Measurements from ENCODE around the gene IL36RN.

The IL36RN gene

DNA sequence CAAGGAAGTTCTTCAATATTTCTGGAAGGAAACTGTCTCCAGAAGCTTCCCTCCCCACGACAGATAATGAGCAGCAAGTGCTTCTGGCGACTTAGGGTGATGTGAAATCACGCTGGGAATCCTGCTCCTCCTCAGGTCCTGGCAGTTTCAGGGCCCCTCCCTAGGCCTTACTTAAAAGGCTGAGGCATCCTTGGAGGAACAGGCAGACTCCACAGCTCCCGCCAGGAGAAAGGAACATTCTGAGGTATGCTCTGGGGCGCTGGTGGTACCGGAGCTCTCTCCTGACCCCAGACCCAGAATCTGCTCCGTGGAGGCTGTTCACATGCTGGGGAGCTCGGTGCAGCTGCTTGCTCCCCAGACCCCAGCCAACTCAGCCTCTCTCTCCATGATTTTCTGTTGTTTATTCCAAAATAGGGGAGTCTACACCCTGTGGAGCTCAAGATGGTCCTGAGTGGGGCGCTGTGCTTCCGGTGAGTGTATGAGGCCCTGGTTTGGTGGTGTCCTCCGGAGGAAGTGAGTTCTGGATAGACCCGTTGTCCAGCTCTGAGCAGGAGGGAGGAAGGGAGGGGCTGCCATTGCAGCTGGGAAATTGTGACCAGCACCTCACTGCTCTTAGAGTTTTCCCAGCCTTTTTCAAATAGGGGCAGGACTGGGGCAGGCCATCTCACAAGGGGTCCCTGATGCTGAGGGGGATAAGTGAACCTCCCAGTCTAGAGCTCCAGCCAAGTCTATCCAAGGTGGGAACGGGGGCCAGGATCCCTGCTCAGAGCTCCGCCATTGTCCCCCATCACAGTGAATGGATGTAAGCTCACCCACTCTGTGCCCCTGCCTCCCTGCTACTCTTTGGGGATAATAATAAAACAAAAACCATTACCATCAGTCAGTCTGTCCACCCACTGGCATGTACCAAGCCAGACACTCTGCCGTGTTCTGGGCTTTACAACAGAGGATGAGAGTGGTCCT lies at the start of gene IL36RN:
Gene IL36RN, plus strand, starts transcription at position 201 of the 963 bp plus-strand sequence. Its CDS starts 241 bp downstream, at position 442.
- DNase-seq, result no peak

- DNase-seq, result no peak
Measured at GRCh38 chr2:113009622-113010021, 49.4 kb upstream of the IL36RN start.

DNA sequence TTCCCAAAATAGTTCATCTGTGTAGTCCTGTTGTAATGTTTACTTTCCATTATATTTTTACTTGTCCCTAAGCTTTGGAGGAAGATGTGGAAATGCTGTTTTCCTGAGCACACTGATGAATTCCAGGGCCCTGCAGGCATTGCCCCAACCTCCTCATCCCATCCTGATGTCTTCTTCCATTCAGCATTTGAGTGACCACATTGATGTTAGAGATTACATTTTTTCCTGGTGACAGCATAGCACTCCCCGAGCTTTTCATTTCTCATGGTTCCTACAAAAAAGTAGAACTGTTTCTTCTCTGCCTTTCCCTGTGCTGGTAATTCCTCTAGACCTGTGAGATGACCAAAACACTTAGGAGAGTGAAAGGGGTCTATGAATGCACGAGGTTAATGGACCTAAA lies 48.9 kb upstream of the IL36RN start:
- no peak for DNase-seq

- no peak for DNase-seq
Measured at GRCh38 chr2:113011108-113011507, 47.9 kb upstream of the IL36RN start.

DNA sequence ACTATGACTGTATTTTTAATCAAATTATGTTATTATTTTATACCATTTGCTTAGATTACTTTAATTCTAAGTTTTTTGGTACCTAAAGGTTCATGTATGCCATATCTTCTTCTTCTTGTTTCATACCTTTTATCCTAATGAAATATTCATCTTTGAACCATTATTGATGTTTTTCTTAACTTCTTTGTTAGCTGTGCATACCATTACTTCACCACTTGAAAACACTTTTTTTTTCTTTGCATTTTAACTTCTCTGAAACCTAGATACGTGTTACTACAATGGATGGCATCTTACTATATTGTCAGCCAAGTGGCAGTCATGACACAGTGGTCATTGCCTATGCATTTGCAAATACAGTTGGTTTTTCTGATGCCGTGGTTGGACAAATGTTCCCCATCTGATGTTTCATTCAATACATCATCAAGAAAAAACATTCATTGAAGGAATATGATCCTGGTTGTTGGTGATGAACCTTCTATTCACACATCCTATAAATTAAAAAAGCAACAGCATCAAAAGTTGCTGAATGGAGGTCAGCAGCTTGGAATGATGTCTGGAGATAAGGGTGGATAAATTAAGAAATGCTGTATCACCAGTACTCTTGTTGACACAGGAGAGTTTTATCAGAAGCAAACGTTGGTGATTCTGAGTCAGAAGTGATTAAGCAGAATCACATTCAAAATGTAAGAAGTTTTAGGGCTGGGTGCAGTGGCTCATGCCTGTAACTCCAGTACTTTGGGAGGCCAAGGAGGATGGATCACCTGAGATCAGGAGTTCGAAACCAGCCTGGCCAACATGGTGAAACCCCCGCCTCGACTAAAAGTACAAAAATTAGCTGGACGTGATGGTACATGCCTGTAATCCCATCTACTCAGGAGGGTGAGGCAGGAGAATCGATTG lies 46.3 kb upstream of the IL36RN start:
- no peak for DNase-seq

- DNase-seq, result no peak
Measured at GRCh38 chr2:113013336-113013661, 45.7 kb upstream of the IL36RN start.

DNA sequence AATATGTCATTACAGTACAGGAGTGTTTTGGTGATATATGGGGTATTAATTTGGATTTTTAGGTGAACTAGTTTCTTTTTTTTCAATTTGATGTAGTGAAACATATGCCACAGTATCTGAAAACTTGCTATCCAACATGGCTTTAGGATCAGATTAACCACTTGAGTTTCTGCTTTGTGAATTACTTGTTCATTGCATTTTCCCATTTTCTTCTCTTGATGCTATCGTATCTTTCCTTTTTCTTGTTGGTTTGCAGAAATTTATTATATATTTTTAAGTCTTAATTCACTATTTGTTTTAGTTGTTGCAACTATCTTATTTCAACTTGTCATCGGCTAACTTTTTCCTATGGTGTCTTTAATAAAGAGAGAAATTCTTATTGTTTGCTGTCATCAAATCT lies 44.9 kb upstream of the IL36RN start:
- DNase-seq, result no peak

DNA sequence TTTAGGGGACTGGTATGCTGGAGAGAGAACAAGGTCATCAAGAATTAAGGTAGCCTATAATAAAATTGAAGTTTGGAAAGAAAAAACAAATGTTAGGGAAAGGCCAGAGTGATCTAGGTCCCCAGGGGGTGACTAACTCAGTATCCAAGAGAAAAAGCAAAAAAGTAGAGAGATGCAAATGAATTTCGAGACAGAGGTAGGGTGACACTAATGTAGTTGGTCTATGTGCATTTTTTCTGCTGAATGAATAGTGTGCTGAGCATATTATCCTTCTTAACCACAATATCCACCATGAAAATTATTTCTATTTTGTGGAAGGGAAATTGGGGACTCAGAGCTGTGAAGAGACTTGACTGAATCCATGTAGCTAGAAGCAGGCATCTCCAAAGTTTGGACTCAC lies 44.0 kb upstream of the IL36RN start:
- no peak for DNase-seq

DNA sequence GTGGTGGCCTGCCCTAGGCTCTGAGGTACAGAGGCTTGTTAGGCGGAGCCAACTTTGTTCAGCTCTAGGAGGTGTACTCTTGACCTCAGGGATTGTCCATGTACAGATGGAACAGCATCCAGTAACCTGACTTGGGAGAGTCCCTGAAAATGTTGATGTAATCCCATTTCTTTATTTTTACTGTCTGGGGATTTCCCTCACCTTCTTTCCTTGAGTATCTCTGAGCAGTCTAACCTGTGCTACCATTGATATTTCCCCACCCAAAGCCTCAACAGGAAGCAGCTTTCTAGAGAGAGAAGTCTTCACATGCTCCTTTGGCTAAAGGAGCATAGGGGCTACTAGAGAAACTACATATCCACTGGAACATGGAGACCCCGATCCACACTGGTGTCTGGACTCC lies 43.3 kb upstream of the IL36RN start:
- no peak for DNase-seq

DNA sequence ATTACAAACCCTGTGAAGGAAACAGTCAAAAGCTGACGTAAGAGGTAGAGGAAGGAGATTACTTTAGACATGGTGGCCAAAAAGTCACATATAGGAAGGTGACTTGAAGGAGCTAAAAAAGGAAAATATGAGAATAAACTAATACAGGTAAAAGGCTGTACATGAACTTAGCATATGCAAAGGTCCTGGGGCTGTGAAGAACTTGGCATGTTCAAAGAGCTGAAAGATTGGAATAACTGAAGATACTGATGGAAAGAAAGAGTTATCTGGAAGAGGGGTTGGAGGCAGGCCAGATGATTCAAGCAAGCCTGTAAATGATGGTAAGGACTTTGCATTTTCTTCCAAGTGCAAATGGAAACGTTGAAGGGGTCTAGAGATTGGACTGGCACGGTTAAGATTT lies 40.5 kb upstream of the IL36RN start:
- DNase-seq, result no peak

GRCh38 chr2:113021312-113021711 lies 37.7 kb upstream of the IL36RN start:
- DNase-seq, result no peak

GRCh38 chr2:113024764-113025163 lies 34.2 kb upstream of the IL36RN start:
- DNase-seq, result no peak

- DNase-seq, result no peak
Measured at GRCh38 chr2:113025737-113026136, 33.3 kb upstream of the IL36RN start.

- no peak for DNase-seq
Measured at GRCh38 chr2:113027691-113028090, 31.3 kb upstream of the IL36RN start.

- DNase-seq, result no peak
Measured at GRCh38 chr2:113028112-113028511, 30.9 kb upstream of the IL36RN start.

DNA sequence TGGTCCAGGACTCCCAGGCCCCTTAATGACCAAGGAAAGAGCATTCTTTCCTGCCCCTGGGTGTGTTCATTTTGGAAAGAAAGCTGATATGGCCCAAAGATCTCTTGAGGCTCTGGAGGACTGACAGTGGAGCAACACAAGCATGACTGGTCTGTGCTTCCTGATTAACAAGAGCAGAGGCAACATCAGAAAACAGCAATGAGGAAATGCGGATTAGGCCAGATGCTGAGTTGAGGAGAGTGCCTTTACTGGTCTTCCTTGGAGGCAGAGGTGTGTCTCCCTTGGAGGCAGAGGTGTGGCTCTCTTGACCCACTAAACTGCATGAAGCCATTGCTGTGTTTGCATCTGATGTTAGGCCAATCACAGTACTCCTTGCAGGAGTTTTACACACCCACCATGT lies 26.3 kb upstream of the IL36RN start:
- DNase-seq, result no peak

- no peak for DNase-seq
Measured at GRCh38 chr2:113034016-113034415, 25.0 kb upstream of the IL36RN start.

DNA sequence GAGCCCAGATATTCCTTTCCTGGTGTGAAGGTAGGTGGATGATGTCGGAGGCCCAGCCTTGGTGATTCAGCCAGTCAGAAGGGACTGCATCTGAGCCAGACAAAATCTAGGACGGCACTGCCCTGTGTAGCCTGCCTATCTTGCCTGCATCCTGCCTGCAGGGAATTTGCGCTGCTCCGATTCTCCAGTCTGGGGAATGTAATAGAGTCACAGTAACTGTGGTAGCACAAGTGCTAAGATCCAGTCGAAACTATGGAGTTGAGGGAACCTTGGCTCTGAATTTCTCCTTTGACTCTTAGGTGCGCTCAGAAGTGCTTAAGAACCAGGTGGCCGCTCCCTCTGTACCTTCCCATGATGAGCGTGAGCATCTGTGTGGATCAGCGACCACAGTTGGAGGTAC lies 22.2 kb upstream of the IL36RN start:
- no peak for DNase-seq

GRCh38 chr2:113038291-113038690 lies 20.7 kb upstream of the IL36RN start:
- no peak for DNase-seq

- no peak for DNase-seq
Measured at GRCh38 chr2:113039158-113039557, 19.8 kb upstream of the IL36RN start.

GRCh38 chr2:113039719-113040118 lies 19.3 kb upstream of the IL36RN start:
- DNase-seq, result no peak

DNA sequence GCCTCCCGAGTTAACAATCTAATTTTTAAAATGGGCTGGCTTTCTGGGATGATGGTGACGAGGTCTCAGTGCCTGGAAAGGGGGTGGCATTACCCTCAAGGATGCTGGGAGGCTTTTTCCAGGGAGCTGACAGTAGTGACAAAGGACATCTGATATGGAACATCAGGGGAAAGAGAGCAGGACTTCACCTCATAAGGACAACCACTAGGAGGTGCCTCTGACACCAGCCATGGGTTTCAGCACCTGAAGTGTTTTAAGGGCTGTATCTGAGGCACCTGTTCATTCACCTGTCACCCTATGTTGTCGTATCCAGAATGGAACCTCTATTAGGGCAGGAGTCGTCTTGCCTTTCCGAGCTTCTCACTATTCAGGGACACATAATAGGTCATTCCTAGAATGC lies 17.1 kb upstream of the IL36RN start:
- no peak for DNase-seq

- no peak for DNase-seq
Measured at GRCh38 chr2:113046465-113046864, 12.5 kb upstream of the IL36RN start.

All from activated gamma-delta T cell treated with Interleukin-2 at 50 U/mL for 16 hours (primary cell).